Frontal cortex (tissue), 4 donors: ENCODE results near the gene TEX14. TPM values are rescaled to one million over a fixed set of nuclear protein-coding genes. Genes with fewer than 3 reads are reported as not detected.

ENCODE experiments used
- DNase-seq, 2 donors: peaks; one replicate each; pipeline ENCODE4 v3.0.0; 2012; ENCODE audit warnings: low spot score in 2 of 2
- FAIRE-seq: peaks from 2 replicates; lab custom pipeline; 2012; peaks lifted over from hg19 to GRCh38; lab: Jason Lieb, UNC
- small RNA-seq: library from RNA; depleted of rRNA; stranded (forward); fragments of <200 nt; gene quantifications from one replicate; pipeline ENCODE3, GENCODE V24; 2014
- total RNA-seq: library from RNA; depleted of rRNA; stranded (reverse); fragments of >200 nt; gene quantifications from one replicate; pipeline ENCODE4 v1.2.3, GENCODE V29; 2014
- donor health status: control.
- donor health status: control.
- donor health status: control.

Gene TEX14
- total RNA-seq, 1 donor from 2014 or later: under 0.01 TPM

DNA sequence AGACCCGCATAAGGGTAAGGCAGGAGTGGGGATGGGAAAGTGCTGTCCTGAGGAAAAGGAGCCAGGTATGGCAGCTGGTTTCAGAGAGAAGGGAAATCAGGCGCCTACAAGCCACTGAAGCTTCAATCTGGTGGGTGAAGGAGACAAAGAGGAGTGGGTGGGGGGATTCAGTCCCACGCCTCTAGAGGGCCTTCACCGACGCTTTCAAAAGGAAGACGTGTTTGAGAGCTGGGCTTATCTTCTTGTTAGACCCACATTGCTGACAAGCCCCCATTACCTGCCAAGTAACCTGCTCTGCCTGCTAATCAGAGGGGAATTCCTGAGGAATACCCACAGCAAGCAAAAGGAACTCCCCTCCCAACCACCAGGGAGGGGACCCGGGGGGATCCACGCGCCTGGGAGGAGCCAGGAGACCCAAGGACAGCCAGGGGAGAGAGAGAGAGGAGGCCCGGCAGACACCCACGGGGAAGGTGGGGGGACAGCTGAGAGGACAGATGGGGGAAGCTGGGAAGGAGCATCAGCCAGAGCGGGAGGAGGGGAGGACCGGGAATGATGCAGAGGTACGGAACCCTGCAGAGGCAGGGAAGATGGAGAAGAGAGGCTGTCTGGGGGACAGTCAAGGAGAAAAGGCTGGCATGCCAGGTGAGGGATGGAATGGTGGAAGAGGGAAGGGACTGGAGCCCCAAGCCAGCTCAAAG, 178.4 kb downstream of the TEX14 start:
- no peak for FAIRE-seq
- DNase-seq: peak in 1 of 2 donors; percentile 54

DNA sequence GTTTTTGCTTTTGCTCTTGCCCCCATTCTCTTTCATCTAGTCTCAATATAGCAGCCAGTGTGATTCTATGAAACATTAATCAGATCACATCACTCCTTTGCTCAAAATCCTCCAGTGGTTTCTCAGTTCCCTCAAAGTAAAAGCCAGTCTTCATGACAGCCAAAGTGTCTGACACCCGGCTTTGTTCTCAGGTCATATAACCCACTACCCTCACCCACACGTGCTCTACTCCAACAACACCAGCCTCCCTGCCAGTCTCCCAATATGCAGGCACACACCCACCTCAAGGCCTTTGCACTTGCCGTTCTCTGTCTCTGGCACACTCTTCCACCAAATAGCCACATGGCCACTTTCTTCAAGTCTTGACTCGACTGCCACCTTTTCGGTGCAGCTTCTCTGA, 181.8 kb downstream of the TEX14 start:
- DNase-seq (no peak), FAIRE-seq (no peak)

DNA sequence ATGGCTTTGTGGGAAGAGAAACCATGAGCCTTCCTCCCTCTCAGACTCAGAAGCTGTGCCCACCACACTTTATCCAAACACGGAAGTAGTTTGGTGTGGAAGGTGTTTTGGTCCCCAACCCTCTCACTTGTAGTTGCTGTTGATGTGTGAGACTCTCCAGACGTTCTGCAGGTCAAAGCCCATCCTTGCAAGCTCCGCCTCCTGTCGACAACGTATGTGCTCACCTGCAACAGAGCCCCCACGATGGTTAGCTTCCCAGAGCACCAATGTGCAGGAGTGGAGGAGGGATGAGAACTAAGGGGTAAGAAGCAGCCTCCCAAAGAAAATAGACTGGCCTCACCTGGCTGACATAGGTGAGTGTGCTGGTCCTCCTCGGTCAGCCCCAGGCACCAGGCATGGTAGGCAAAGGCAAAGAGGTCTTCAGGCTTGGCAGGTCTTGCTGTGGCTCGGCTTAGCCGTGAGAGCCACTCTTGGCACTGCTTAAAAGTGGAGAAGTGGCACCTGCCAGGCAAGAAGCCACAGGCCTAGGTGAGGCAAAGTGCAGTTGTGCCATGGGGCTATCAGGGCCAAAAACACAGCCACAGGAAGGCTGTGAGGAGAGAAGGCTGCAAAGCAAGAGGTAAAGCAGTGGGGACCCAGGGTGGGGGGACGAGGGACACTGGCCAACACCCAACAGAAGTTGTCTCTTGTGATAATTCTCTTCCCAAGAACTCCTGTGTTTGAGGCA, 183.3 kb downstream of the TEX14 start:
- FAIRE-seq: no peak
- DNase-seq: no peak

DNA sequence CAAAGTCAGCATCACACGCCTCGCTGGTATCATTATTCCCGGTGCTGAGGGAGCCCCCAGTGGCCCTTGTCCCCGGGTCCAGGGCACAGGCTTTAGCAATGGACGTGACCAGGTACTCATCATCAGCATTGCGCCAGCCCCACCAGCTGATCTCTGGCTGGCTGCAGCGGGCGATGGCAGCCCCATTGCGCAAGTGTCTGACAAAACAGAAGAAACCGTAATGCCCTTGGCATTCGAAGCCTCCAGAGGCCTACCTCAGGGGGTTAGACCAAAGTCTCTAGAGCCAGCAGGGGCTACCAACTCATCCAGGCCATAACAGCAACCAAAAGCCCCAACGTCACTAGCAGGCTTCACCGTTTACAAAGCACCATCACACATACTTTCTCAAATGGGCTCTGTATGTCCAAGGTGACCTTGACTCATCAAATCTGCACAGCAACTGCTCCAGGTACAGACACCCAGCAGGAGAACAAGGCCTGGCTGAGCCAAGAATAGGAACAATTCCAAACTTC, 184.7 kb downstream of the TEX14 start:
- DNase-seq: no peak
- no peak for FAIRE-seq

Small RNA genes within 50 kb of the gene (small RNA-seq; reads per million reads assigned to genes)
- gene AC011195.1 (not detected), gene RF00012 (not detected), gene RNU1-108P (not detected), gene RNU1-52P (not detected), gene RNU1-85P (not detected)

Other genes starting within 250 kb of the TEX14 start
- gene HSF5, start 203.6 kb downstream of the TEX14 start, total RNA-seq: under 0.01 TPM
- gene MTMR4, start 177.4 kb downstream of the TEX14 start, total RNA-seq: 126 TPM
- 36.3 TPM for gene RAD51C, start 557 bp upstream of the TEX14 start, total RNA-seq
- gene PPM1E, start 63.8 kb upstream of the TEX14 start, total RNA-seq: 51.4 TPM